Measurements from ENCODE around the gene PACRG. TPM values are rescaled to one million over a fixed set of nuclear protein-coding genes. Genes with fewer than 3 reads are reported as not detected.

The PACRG gene
- polyA plus RNA-seq, 3 donors: not detected

GRCh38 chr6:162964488-162965140 lies 236.8 kb downstream of the PACRG start:
- no peak overlapping the region for H3K9ac ChIP-seq (ENCODE audit: insufficient read depth, low read length, poor library complexity, severe bottlenecking)
- no peaks in the 10 kb centered on the region for H3K36me3 ChIP-seq (replicated peaks in 1 of 2; ENCODE audit: control insufficient read depth in 1 of 2, insufficient read depth in 2 of 2, low read length in 2 of 2)
- no peaks in the 10 kb centered on the region for H3K27me3 Mint-ChIP-seq (ENCODE audit: low read depth in 3 of 3)
- no peaks in the 10 kb centered on the region for H3K4me1 Mint-ChIP-seq
- peaks cover 8 to 23% (median 15%) of the 10 kb centered on the region in 7 donors for H3K9me3 Mint-ChIP-seq
- no peak overlapping the region for H3K27ac ChIP-seq (ENCODE audit: low read depth in 1 of 2, low read length in 2 of 2)
- no peak for DNase-seq
- WGBS (ENCODE audit: insufficient coverage): 96% methylated on average over 6 of the region's 6 CpGs
- no peak overlapping the region for H2AFZ ChIP-seq (ENCODE audit: insufficient read depth, low read depth, low read length, poor library complexity, severe bottlenecking)
- no peak overlapping the region for H3K4me3 ChIP-seq (replicated peaks in 1 of 3; ENCODE audit: low read depth in 2 of 3, low read length in 3 of 3)
- no peaks in the 10 kb centered on the region for H3K27me3 ChIP-seq (ENCODE audit: control insufficient read depth in 2 of 2, insufficient read depth in 2 of 2, low read length in 2 of 2)
- H3K79me2 ChIP-seq (ENCODE audit: insufficient read depth, low read length): no peaks in the 10 kb centered on the region
- no peaks in the 10 kb centered on the region for H3K36me3 Mint-ChIP-seq
- H3K4me2 ChIP-seq (replicated peaks; ENCODE audit: extremely low read depth, low read length, poor library complexity, severe bottlenecking): no peak overlapping the region
- no peak overlapping the region for H3K4me3 Mint-ChIP-seq
- peaks cover 14 to 20% of the 10 kb centered on the region in 2 donors for H3K9me3 ChIP-seq (replicated peaks in 1 of 2; ENCODE audit: control insufficient read depth in 1 of 2, insufficient read depth in 1 of 2, low read length in 2 of 2)
- H4K20me1 ChIP-seq (ENCODE audit: insufficient read depth, low read length): no peaks in the 10 kb centered on the region
- H3K4me1 ChIP-seq (ENCODE audit: control insufficient read depth in 1 of 2, insufficient read depth in 2 of 2, low read length in 2 of 2): no peaks in the 10 kb centered on the region
- no peak overlapping the region for H3K27ac Mint-ChIP-seq
- TF ChIP-seq CTCF (IDR thresholded peaks at IDR 0.05): no peak
- intact Hi-C loops (cut with micrococcal nuclease): no loop called here

- no peaks in the 10 kb centered on the region for H3K79me2 ChIP-seq (ENCODE audit: insufficient read depth, low read length)
- H3K27ac ChIP-seq (ENCODE audit: low read depth in 1 of 2, low read length in 2 of 2): no peak overlapping the region
- no CpG with 5 or more reads among the region's 1 CpG for WGBS (ENCODE audit: insufficient coverage)
- no peak overlapping the region for H3K9ac ChIP-seq (ENCODE audit: insufficient read depth, low read length, poor library complexity, severe bottlenecking)
- no peak overlapping the region for H3K4me2 ChIP-seq (replicated peaks; ENCODE audit: extremely low read depth, low read length, poor library complexity, severe bottlenecking)
- no peak for TF ChIP-seq CTCF (IDR thresholded peaks at IDR 0.05)
- H3K9me3 ChIP-seq (replicated peaks in 1 of 2; ENCODE audit: control insufficient read depth in 1 of 2, insufficient read depth in 1 of 2, low read length in 2 of 2): peaks cover 21 to 27% of the 10 kb centered on the region in 2 donors
- H3K4me1 ChIP-seq (ENCODE audit: control insufficient read depth in 1 of 2, insufficient read depth in 2 of 2, low read length in 2 of 2): no peaks in the 10 kb centered on the region
- no peaks in the 10 kb centered on the region for H4K20me1 ChIP-seq (ENCODE audit: insufficient read depth, low read length)
- no peak for DNase-seq
- Mint-ChIP-seq H3K27ac (no peak overlapping the region), H3K4me1 (no peaks in the 10 kb centered on the region), H3K4me3 (no peak overlapping the region), H3K36me3 (no peaks in the 10 kb centered on the region), H3K27me3 (ENCODE audit: low read depth in 3 of 3) (no peaks in the 10 kb centered on the region), H3K9me3 (peaks cover 8 to 28% (median 20%) of the 10 kb centered on the region in 7 donors)
- H3K4me3 ChIP-seq (replicated peaks in 1 of 3; ENCODE audit: low read depth in 2 of 3, low read length in 3 of 3): no peak overlapping the region
- no peak overlapping the region for H2AFZ ChIP-seq (ENCODE audit: insufficient read depth, low read depth, low read length, poor library complexity, severe bottlenecking)
- intact Hi-C loops (cut with micrococcal nuclease): no loop called here
- H3K36me3 ChIP-seq (replicated peaks in 1 of 2; ENCODE audit: control insufficient read depth in 1 of 2, insufficient read depth in 2 of 2, low read length in 2 of 2): no peaks in the 10 kb centered on the region
- no peaks in the 10 kb centered on the region for H3K27me3 ChIP-seq (ENCODE audit: control insufficient read depth in 2 of 2, insufficient read depth in 2 of 2, low read length in 2 of 2)
Measured at GRCh38 chr6:162965366-162965765, 237.6 kb downstream of the PACRG start.
